ENCODE data around the gene RNH1. TPM values are rescaled to one million over a fixed set of nuclear protein-coding genes. Genes with fewer than 3 reads are reported as not detected.

The RNH1 gene
- polyA plus RNA-seq, 1 donor from 2014 or later: 71.8 TPM

DNA sequence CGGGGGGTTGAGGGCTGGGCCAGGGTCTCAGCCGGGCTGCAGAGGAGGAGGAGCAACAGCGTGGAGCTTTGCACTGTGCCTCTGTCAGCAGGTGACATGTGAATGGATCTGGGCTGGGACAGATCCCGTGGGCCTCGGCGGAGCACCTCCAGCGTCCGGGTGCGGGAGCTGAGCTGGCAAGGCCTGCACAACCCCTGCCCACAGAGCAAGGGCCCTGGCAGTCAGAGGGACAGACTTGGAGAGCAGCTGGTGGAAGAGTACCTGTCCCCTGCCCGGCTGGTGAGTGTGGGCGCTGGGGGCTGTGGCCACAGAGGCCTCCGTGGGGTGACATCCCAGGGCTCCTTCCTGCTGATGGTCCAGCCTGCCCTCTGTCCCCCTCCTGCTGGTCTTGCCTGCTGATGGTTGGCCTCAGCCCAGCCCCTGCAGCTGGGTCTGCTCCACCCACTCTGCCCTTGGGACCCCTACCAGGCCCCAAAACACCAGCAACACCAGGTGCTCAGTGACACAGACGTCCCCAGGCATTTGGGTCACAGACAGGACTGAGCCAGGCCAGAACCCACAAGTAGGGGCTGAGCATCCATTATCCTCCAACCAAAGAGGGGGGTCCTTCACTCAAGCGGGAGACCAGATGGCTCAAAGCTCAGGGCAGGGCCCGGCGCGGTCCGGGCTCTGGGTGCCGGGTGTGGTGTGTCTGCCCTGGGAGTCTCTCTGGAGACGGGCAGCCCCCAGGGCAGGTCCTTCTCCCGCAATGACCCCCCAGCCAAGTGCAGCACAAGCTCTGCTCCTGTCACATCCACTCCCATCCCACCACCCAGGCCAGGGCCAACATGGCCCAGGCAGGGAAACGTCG, 33.8 kb upstream of the RNH1 start:
- Histone ChIP-seq H2AFZ (ENCODE audit: low read depth, low read length) (no peak overlapping the region), H3K9me2 (ENCODE audit: insufficient read depth, low read length) (no peaks in the 10 kb centered on the region), H3K4me2 (ENCODE audit: low read length) (no peak overlapping the region), H4K20me1 (ENCODE audit: insufficient read depth) (no peaks in the 10 kb centered on the region), H3K4me3 (ENCODE audit: low read length) (no peak overlapping the region), H3F3A (ENCODE audit: insufficient read depth, low read length, poor library complexity, severe bottlenecking) (no peaks in the 10 kb centered on the region), H3K36me3 (ENCODE audit: insufficient read depth, low read length) (no peaks in the 10 kb centered on the region), H3K27ac (ENCODE audit: low read length) (no peak overlapping the region), H3K27me3 (ENCODE audit: insufficient read depth, low read depth, low read length) (no peaks in the 10 kb centered on the region), H3K9ac (ENCODE audit: low read length) (no peak overlapping the region), H3K79me2 (replicated peaks; ENCODE audit: insufficient read depth, low read length) (no peaks in the 10 kb centered on the region), H3K9me3 (ENCODE audit: low read length) (no peaks in the 10 kb centered on the region)
- TF ChIP-seq, protein P1, sequence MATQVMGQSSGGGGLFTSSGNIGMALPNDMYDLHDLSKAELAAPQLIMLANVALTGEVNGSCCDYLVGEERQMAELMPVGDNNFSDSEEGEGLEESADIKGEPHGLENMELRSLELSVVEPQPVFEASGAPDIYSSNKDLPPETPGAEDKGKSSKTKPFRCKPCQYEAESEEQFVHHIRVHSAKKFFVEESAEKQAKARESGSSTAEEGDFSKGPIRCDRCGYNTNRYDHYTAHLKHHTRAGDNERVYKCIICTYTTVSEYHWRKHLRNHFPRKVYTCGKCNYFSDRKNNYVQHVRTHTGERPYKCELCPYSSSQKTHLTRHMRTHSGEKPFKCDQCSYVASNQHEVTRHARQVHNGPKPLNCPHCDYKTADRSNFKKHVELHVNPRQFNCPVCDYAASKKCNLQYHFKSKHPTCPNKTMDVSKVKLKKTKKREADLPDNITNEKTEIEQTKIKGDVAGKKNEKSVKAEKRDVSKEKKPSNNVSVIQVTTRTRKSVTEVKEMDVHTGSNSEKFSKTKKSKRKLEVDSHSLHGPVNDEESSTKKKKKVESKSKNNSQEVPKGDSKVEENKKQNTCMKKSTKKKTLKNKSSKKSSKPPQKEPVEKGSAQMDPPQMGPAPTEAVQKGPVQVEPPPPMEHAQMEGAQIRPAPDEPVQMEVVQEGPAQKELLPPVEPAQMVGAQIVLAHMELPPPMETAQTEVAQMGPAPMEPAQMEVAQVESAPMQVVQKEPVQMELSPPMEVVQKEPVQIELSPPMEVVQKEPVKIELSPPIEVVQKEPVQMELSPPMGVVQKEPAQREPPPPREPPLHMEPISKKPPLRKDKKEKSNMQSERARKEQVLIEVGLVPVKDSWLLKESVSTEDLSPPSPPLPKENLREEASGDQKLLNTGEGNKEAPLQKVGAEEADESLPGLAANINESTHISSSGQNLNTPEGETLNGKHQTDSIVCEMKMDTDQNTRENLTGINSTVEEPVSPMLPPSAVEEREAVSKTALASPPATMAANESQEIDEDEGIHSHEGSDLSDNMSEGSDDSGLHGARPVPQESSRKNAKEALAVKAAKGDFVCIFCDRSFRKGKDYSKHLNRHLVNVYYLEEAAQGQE (IDR thresholded peaks at IDR 0.05; ENCODE audit: borderline replicate concordance): no peak
- TF ChIP-seq, protein P2, sequence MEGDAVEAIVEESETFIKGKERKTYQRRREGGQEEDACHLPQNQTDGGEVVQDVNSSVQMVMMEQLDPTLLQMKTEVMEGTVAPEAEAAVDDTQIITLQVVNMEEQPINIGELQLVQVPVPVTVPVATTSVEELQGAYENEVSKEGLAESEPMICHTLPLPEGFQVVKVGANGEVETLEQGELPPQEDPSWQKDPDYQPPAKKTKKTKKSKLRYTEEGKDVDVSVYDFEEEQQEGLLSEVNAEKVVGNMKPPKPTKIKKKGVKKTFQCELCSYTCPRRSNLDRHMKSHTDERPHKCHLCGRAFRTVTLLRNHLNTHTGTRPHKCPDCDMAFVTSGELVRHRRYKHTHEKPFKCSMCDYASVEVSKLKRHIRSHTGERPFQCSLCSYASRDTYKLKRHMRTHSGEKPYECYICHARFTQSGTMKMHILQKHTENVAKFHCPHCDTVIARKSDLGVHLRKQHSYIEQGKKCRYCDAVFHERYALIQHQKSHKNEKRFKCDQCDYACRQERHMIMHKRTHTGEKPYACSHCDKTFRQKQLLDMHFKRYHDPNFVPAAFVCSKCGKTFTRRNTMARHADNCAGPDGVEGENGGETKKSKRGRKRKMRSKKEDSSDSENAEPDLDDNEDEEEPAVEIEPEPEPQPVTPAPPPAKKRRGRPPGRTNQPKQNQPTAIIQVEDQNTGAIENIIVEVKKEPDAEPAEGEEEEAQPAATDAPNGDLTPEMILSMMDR (IDR thresholded peaks at IDR 0.05; ENCODE audit: poor library complexity, severe bottlenecking): no peak
- TF ChIP-seq SMC3 (conservative IDR thresholded peaks at IDR 0.05; ENCODE audit: poor library complexity) (no peak), TAF1 (IDR thresholded peaks at IDR 0.05; ENCODE audit: low read depth) (no peak), RAD21 (conservative IDR thresholded peaks at IDR 0.05) (no peak), EZH2 (IDR thresholded peaks at IDR 0.05; ENCODE audit: borderline replicate concordance, insufficient read depth, low read length, poor library complexity, severe bottlenecking) (no peak), POLR2AphosphoS5 (IDR thresholded peaks at IDR 0.05) (no peak), MXI1 (conservative IDR thresholded peaks at IDR 0.05; ENCODE audit: poor library complexity, severe bottlenecking) (no peak), EP300 (conservative IDR thresholded peaks at IDR 0.05; ENCODE audit: poor library complexity, severe bottlenecking) (no peak)

DNA sequence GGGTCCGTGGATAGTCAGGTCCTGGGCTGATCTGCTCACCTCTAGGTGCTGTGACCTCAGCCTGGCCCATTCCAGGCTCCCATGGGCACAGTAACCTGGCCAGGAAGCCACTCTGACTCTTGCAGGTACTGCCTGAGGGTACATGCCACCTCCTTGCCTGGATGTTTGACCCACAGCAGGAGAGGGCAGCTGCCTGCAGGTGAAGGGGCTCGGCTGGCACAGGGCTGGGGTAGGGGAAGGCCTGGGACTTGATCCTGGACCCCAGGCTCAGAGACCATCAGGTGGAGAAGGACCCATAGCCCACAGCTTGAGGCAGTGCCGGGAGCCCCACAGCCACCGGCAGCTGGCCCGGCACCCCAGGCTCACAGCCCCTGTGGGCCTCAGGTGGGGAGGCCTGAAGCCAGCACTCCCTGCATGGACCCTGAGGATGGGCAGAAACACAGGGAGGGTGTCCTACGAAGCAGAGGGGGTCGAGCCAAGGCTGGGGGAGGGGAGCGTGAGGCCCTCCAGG, 33.0 kb upstream of the RNH1 start:
- Histone ChIP-seq H3K27me3 (ENCODE audit: insufficient read depth, low read depth, low read length) (no peaks in the 10 kb centered on the region), H3K27ac (ENCODE audit: low read length) (no peak overlapping the region), H4K20me1 (ENCODE audit: insufficient read depth) (no peaks in the 10 kb centered on the region), H3K9me3 (ENCODE audit: low read length) (no peaks in the 10 kb centered on the region), H3K36me3 (ENCODE audit: insufficient read depth, low read length) (no peaks in the 10 kb centered on the region), H3K9me2 (ENCODE audit: insufficient read depth, low read length) (no peaks in the 10 kb centered on the region), H2AFZ (ENCODE audit: low read depth, low read length) (no peak overlapping the region), H3F3A (ENCODE audit: insufficient read depth, low read length, poor library complexity, severe bottlenecking) (no peaks in the 10 kb centered on the region), H3K4me3 (ENCODE audit: low read length) (no peak overlapping the region), H3K9ac (ENCODE audit: low read length) (no peak overlapping the region), H3K79me2 (replicated peaks; ENCODE audit: insufficient read depth, low read length) (no peaks in the 10 kb centered on the region), H3K4me2 (ENCODE audit: low read length) (no peak overlapping the region)
- TF ChIP-seq SMC3 (conservative IDR thresholded peaks at IDR 0.05; ENCODE audit: poor library complexity) (no peak), EZH2 (IDR thresholded peaks at IDR 0.05; ENCODE audit: borderline replicate concordance, insufficient read depth, low read length, poor library complexity, severe bottlenecking) (no peak), TAF1 (IDR thresholded peaks at IDR 0.05; ENCODE audit: low read depth) (no peak), EP300 (conservative IDR thresholded peaks at IDR 0.05; ENCODE audit: poor library complexity, severe bottlenecking) (no peak), POLR2AphosphoS5 (IDR thresholded peaks at IDR 0.05) (no peak)
- TF ChIP-seq, protein P2 (IDR thresholded peaks at IDR 0.05; ENCODE audit: poor library complexity, severe bottlenecking): no peak

All from neural cell (in vitro differentiated cells).